ENCODE measurements around the gene P4HA3. TPM values are rescaled to one million over a fixed set of nuclear protein-coding genes. Genes with fewer than 3 reads are reported as not detected.

The P4HA3 gene
- total RNA-seq, 1 donor from 2014 or later, result 0.96 TPM

GRCh38 chr11:74312326-74312725 lies 886 bp upstream of the P4HA3 start:
- ATAC-seq, result peak; percentile 57

DNA sequence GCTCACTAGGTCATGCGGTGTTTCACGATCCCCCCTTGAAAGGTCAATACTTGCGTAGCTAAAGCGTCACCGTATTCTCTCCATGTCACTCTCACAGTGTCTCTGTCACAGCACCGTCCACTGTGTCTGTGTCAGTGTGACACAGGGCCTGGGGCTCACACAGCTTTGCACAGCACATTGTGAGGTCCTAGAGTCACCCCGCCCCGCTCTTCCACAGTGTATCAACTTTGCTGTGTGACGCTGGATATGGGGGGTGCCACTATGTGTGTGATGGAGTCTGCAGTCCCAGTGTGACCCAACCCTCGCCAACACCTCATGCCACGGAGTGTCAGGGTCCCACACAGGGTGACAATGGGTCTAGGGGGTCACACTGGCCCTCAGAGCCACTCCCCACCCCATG lies 583 bp downstream of the P4HA3 start:
- no peaks in the 10 kb centered on the region for H3K9me3 ChIP-seq
- H3K27me3 ChIP-seq, result no peaks in the 10 kb centered on the region
- TF ChIP-seq, protein P1, sequence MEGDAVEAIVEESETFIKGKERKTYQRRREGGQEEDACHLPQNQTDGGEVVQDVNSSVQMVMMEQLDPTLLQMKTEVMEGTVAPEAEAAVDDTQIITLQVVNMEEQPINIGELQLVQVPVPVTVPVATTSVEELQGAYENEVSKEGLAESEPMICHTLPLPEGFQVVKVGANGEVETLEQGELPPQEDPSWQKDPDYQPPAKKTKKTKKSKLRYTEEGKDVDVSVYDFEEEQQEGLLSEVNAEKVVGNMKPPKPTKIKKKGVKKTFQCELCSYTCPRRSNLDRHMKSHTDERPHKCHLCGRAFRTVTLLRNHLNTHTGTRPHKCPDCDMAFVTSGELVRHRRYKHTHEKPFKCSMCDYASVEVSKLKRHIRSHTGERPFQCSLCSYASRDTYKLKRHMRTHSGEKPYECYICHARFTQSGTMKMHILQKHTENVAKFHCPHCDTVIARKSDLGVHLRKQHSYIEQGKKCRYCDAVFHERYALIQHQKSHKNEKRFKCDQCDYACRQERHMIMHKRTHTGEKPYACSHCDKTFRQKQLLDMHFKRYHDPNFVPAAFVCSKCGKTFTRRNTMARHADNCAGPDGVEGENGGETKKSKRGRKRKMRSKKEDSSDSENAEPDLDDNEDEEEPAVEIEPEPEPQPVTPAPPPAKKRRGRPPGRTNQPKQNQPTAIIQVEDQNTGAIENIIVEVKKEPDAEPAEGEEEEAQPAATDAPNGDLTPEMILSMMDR (IDR thresholded peaks at IDR 0.05), result no peak
- H3K4me1 ChIP-seq, result peaks cover 7% of the 10 kb centered on the region
- intact Hi-C loops (cut with DNase I), result no loop called here
- ATAC-seq, result no peak
- peak overlapping the region; percentile 51 for H3K4me3 ChIP-seq
- no peaks in the 10 kb centered on the region for H3K36me3 ChIP-seq
- DNase-seq, result no peak
- no peak overlapping the region for H3K27ac ChIP-seq

More at GRCh38 chr11:74312326-74312725, 886 bp upstream of the P4HA3 start:
- Histone ChIP-seq H3K27ac (no peak overlapping the region), H3K4me1 (peaks cover 7% of the 10 kb centered on the region), H3K27me3 (no peaks in the 10 kb centered on the region), H3K9me3 (peaks cover 11% of the 10 kb centered on the region), H3K4me3 (no peak overlapping the region), H3K36me3 (no peaks in the 10 kb centered on the region)
- TF ChIP-seq, protein P1 (IDR thresholded peaks at IDR 0.05), result no peak
- intact Hi-C loops (cut with DNase I), result no loop called here
- DNase-seq, result no peak

GRCh38 chr11:74307434-74307833 lies 4.0 kb downstream of the P4HA3 start:
- Histone ChIP-seq H3K4me1 (peaks cover 7% of the 10 kb centered on the region), H3K9me3 (no peaks in the 10 kb centered on the region), H3K27me3 (no peaks in the 10 kb centered on the region), H3K27ac (no peak overlapping the region), H3K4me3 (no peak overlapping the region), H3K36me3 (no peaks in the 10 kb centered on the region)
- ATAC-seq, result no peak
- TF ChIP-seq, protein P1 (IDR thresholded peaks at IDR 0.05), result no peak
- no peak for DNase-seq
- intact Hi-C loops (cut with DNase I), result no loop called here

DNA sequence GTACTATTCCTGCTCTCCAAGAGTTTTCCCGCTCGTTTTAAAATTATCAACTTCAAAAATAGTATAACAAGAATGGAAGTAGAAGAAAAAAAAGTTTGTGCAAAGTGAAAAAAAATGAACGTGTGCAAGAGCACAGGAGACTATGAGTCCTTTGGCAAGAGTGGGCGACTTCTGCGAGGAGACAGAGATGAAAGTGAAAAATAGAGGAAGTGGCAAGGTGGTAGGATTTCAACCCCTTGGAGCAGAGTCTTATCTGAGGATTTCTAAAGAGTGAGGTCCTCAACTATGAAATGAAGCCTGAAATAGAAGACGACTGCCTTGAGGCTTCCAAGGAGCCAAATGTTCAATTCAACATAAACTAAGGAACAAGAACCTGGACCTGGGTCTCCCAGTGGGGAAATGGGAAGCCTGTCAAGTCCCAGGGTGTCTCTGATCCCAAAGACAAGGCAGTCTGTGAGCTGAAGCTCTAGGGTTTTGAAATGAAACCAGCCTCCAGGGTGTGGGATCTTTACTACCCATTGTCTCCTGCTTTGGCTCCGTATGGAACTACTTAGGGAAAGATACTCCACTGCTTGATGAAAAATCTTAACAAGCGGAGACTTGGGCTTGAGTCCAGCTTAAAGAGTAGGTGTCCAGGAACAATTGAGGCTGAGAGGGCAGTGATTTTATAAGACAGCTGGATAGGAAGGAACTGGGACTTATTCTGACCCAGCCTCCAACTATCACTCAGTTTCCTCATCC lies 4.8 kb downstream of the P4HA3 start:
- no peak for ATAC-seq
- H3K9me3 ChIP-seq, result no peaks in the 10 kb centered on the region
- H3K27ac ChIP-seq, result no peak overlapping the region
- H3K27me3 ChIP-seq, result no peaks in the 10 kb centered on the region
- intact Hi-C loops (cut with DNase I), result no loop called here
- H3K36me3 ChIP-seq, result no peaks in the 10 kb centered on the region
- H3K4me1 ChIP-seq, result peaks cover 7% of the 10 kb centered on the region
- TF ChIP-seq, protein P1 (IDR thresholded peaks at IDR 0.05), result no peak
- no peak for DNase-seq
- H3K4me3 ChIP-seq, result no peak overlapping the region

GRCh38 chr11:74299015-74299414 lies 12.4 kb downstream of the P4HA3 start:
- H3K27ac ChIP-seq, result no peak overlapping the region
- H3K9me3 ChIP-seq, result no peaks in the 10 kb centered on the region
- H3K36me3 ChIP-seq, result no peaks in the 10 kb centered on the region
- TF ChIP-seq, protein P1 (IDR thresholded peaks at IDR 0.05), result no peak
- intact Hi-C loops (cut with DNase I), result no loop called here
- ATAC-seq (no peak), DNase-seq (no peak)
- H3K4me3 ChIP-seq, result no peak overlapping the region
- no peaks in the 10 kb centered on the region for H3K27me3 ChIP-seq
- no peaks in the 10 kb centered on the region for H3K4me1 ChIP-seq
